Parathyroid adenoma (tissue), 2 donors: ENCODE data around the gene SPATS2.

Experiments used
- H2AFZ ChIP-seq: fragments of 300-600 bp; sonication (generic); one replicate; pipeline ENCODE4 v1.7.0; 2017; ENCODE audit warnings: antibody characterized with exemption, mild to moderate bottlenecking
- H3K27ac ChIP-seq: fragments of 300-600 bp; sonication (generic); one replicate; pipeline ENCODE4 v1.7.0; 2017
- H3K27me3 ChIP-seq: fragments of 300-600 bp; sonication (generic); one replicate; pipeline ENCODE4 v1.7.0; 2017; ENCODE audit warnings: low read length; ENCODE audit not compliant: control insufficient read depth, insufficient read depth
- H3K36me3 ChIP-seq: fragments of 300-600 bp; sonication (generic); one replicate; pipeline ENCODE4 v1.7.0; 2017; ENCODE audit warnings: low read length; ENCODE audit not compliant: control insufficient read depth, insufficient read depth
- H3K4me1 ChIP-seq: fragments of 300-600 bp; sonication (generic); one replicate; pipeline ENCODE4 v1.7.0; 2017; ENCODE audit warnings: control low read depth
- H3K4me2 ChIP-seq: fragments of 300-600 bp; sonication (generic); one replicate; pipeline ENCODE4 v1.7.0; 2017; ENCODE audit warnings: low read length
- H3K4me3 ChIP-seq: fragments of 300-600 bp; sonication (generic); one replicate; pipeline ENCODE4 v1.7.0; 2017; ENCODE audit warnings: low read depth, low read length
- H3K79me2 ChIP-seq: fragments of 300-600 bp; sonication (generic); one replicate; pipeline ENCODE4 v1.7.0; 2017; ENCODE audit warnings: control low read depth
- H3K9ac ChIP-seq: fragments of 300-600 bp; sonication (generic); one replicate; pipeline ENCODE4 v1.7.0; 2017; ENCODE audit warnings: mild to moderate bottlenecking
- H3K9me3 ChIP-seq: fragments of 300-600 bp; sonication (generic); one replicate; pipeline ENCODE4 v1.7.0; 2017; ENCODE audit warnings: low read length; ENCODE audit not compliant: control insufficient read depth
- CTCF ChIP-seq: fragments of 300-600 bp; sonication (generic); IDR thresholded peaks from one replicate; pipeline ENCODE4 v1.7.0; 2017; ENCODE audit warnings: antibody characterized with exemption, mild to moderate bottlenecking
- donor health status: primary hyperparathyroidism.

SPATS2 gene

GRCh38 chr12:49496417-49497360 lies 129.4 kb downstream of the SPATS2 start:
- H3K9ac ChIP-seq = no peak overlapping the region
- no peaks in the 10 kb centered on the region for H3K4me1 ChIP-seq
- no peak overlapping the region for H2AFZ ChIP-seq
- H3K9me3 ChIP-seq = no peaks in the 10 kb centered on the region
- no peak overlapping the region for H3K4me3 ChIP-seq
- H3K36me3 ChIP-seq = no peaks in the 10 kb centered on the region
- H3K27ac ChIP-seq = no peak overlapping the region
- no peak overlapping the region for H3K4me2 ChIP-seq
- H3K27me3 ChIP-seq = no peaks in the 10 kb centered on the region
- TF ChIP-seq CTCF = no peak
- no peaks in the 10 kb centered on the region for H3K79me2 ChIP-seq

- Histone ChIP-seq H3K36me3 (no peaks in the 10 kb centered on the region), H2AFZ (no peak overlapping the region), H3K4me2 (no peak overlapping the region), H3K27ac (no peak overlapping the region), H3K4me3 (no peak overlapping the region), H3K4me1 (no peaks in the 10 kb centered on the region), H3K27me3 (no peaks in the 10 kb centered on the region), H3K9me3 (no peaks in the 10 kb centered on the region), H3K9ac (no peak overlapping the region), H3K79me2 (no peaks in the 10 kb centered on the region)
- TF ChIP-seq CTCF = no peak
Observed at GRCh38 chr12:49501895-49502294, 134.6 kb downstream of the SPATS2 start.

GRCh38 chr12:49502590-49502989 lies 135.3 kb downstream of the SPATS2 start:
- H3K27me3 ChIP-seq = no peaks in the 10 kb centered on the region
- no peak overlapping the region for H3K4me2 ChIP-seq
- no peak overlapping the region for H3K27ac ChIP-seq

DNA sequence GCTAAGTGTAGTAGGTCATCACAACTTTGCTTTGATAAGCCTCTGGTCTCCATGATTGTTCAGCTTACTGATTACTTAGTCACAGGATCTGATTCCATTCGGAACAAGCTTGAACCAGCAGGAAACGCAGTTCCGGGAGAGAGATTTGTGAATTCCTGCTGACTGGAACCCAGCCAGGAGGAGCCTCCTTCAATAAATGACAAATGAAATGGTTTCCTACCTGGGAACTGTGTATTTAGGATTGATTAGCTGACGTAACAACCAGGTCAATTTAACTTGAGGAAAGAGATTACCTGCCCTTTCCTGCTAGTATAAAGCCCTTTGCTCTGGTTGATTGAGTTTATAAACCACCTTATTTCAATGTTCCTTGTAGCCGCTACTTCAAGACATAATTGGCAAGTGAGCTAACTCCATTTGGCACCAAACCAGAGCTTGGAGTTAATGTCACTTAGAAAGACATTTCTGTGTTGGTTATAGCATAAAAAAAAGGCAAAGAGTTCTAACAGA lies 136.5 kb downstream of the SPATS2 start:
- Histone ChIP-seq H3K36me3 (no peaks in the 10 kb centered on the region), H3K4me2 (no peak overlapping the region), H2AFZ (no peak overlapping the region), H3K9me3 (no peaks in the 10 kb centered on the region), H3K27me3 (no peaks in the 10 kb centered on the region), H3K9ac (no peak overlapping the region), H3K27ac (no peak overlapping the region), H3K4me1 (no peaks in the 10 kb centered on the region), H3K4me3 (no peak overlapping the region), H3K79me2 (no peaks in the 10 kb centered on the region)
- no peak for TF ChIP-seq CTCF

More at GRCh38 chr12:49502590-49502989, 135.3 kb downstream of the SPATS2 start:
- Histone ChIP-seq H3K4me1 (no peaks in the 10 kb centered on the region), H2AFZ (no peak overlapping the region), H3K4me3 (no peak overlapping the region), H3K9ac (no peak overlapping the region), H3K9me3 (no peaks in the 10 kb centered on the region), H3K79me2 (no peaks in the 10 kb centered on the region), H3K36me3 (no peaks in the 10 kb centered on the region)
- no peak for TF ChIP-seq CTCF
